Activated T-helper 1 cell treated with anti-CD3 and anti-CD28 coated beads, Interleukin-2, amount 50 U/mL, for 16 hours (primary cell): ENCODE data around the gene ADD1.

Experiments
- DNase-seq, 2 donors: peaks; one replicate each; pipeline ENCODE4 v3.0.0-alpha.2; 2020; ENCODE audit warnings: low read depth in 1 of 2, low spot score in 1 of 2

Gene ADD1

GRCh38 chr4:2820216-2820982, 23.2 kb upstream of the ADD1 start:
- no peak for DNase-seq

GRCh38 chr4:2822461-2823300, 21.0 kb upstream of the ADD1 start:
- no peak for DNase-seq

- DNase-seq, result no peak
Observed at GRCh38 chr4:2823301-2823670, 20.4 kb upstream of the ADD1 start.

GRCh38 chr4:2823671-2824328, 19.8 kb upstream of the ADD1 start:
- no peak for DNase-seq

GRCh38 chr4:2824329-2824835, 19.3 kb upstream of the ADD1 start:
- DNase-seq, result no peak

- DNase-seq, result no peak
Observed at GRCh38 chr4:2824836-2825381, 18.7 kb upstream of the ADD1 start.

- no peak for DNase-seq
Observed at GRCh38 chr4:2825740-2826139, 17.9 kb upstream of the ADD1 start.

- DNase-seq, result no peak
Observed at GRCh38 chr4:2827071-2827873, 16.4 kb upstream of the ADD1 start.

GRCh38 chr4:2827874-2828751, 15.5 kb upstream of the ADD1 start:
- no peak for DNase-seq

- DNase-seq, result no peak
Observed at GRCh38 chr4:2828758-2829181, 14.9 kb upstream of the ADD1 start.

GRCh38 chr4:2829321-2829932, 14.2 kb upstream of the ADD1 start:
- DNase-seq, result no peak

GRCh38 chr4:2829933-2830451, 13.7 kb upstream of the ADD1 start:
- no peak for DNase-seq

GRCh38 chr4:2830632-2831610, 12.7 kb upstream of the ADD1 start:
- no peak for DNase-seq

GRCh38 chr4:2831611-2832308, 11.9 kb upstream of the ADD1 start:
- no peak for DNase-seq

- no peak for DNase-seq
Observed at GRCh38 chr4:2832309-2832980, 11.2 kb upstream of the ADD1 start.

- DNase-seq, result no peak
Observed at GRCh38 chr4:2832981-2833670, 10.5 kb upstream of the ADD1 start.
